GF-D8 (cell line): Measurements from ENCODE around the gene ORC4.

Experiments
- DNase-seq: peaks from one replicate; lab custom pipeline; 2025; lab: John Stamatoyannopoulos, UW

The ORC4 gene

DNA sequence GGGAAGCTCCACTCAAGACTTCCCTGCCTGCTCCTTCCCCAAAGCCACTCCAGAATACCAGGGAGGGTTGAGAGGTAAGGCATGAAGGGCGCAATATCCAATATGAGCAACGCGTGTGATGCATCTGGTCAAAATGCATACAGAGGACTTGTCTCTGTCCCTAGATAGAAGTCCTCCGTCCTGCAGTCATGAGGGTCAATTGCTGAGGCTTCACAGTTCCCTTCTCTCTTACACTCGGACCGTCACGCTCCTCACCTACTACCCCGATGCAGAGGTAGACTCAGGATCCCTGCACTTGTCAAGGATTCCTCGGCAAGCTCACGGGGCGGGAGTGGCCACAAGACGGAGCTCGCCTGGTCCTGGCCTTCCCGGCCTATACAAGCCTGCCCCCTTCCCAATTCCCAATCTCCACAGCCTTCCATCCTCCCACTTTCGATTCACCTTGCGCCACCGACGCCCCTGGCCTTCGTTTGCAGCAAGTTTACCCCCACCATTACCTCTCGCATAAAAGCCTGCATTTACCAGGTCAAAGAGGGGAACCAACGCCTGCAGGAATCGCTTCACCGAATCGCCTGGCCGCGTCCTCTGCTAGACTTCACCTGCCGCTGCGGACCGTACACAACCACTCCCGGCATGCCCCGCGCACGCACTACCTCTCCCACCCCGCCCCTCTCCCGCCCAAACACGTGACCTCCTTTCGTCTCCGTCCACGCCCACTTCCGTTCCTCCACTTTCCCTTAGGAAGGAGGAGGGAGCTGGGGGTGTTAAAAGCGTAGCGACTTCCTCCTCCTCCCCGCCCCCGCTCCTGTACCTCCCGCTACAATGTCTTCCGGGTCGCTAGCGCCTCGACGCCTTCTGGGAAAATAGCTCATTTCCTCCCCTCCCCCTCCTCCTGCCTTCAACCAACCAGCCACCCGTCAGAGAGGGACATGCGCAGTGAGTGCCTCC, at the start of gene ORC4:
TSS of gene ORC4 (minus strand) at position 627 of the 948 bp plus-strand sequence. CDS start 44,779 bp downstream, outside the sequence.
- DNase-seq = peak; percentile 96

DNA sequence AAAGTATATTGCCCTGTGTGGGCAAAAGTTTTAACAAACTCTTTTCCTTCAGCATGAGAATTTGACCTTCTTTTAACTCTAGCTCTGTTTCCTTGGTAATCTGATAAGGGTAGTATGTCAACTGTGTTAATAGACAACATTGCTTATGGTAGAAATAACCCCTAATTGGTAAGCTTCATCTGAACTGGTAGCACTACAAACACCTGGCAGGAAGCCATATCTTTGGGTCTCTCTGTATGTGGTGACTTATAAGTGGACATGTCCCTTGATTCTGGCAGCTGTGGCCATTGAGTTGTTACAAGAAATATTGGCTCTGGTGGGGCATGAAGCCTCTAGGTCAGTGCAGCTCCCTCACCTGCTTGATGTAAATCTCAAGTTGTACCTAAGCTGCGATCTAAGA, 47.3 kb upstream of the ORC4 start:
- DNase-seq = no peak

DNA sequence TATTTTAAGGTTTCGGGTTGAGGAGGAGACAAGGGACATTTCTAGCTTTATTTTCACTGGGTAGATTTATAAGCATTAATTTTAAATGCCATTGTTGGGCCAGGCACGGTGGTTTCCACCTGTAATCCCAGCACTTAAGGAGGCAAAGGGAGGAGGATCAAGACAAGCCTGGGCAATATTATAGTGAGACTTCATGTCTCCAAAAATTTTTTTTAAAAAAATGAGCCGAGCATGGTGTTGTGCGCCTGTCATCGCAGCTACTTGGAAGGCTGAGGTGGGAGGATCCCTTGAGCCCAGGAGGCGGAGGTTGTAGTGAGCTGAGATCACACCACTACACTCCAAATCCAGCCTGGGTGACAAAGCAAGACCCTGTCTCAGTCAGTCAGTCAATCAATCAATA, 45.4 kb upstream of the ORC4 start:
- no peak for DNase-seq

DNA sequence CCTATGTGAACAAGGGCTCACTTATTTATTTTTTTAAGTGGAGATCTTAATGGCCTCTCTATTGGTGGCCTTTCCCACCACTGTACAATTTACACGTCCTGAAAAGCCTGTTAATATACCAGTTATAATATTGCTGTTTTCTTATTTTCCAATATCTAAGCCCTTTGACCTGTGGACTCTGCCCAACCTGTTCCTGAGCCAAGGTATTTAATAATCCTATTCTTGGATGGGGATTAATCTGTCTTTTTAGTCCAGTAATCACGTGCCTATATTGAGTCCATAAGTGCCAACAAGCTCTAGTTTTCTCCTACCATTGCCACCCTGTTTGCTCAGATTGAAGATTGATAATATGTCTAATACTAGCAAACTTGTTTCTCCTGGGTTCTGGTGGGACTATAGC, 43.1 kb upstream of the ORC4 start:
- no peak for DNase-seq

DNA sequence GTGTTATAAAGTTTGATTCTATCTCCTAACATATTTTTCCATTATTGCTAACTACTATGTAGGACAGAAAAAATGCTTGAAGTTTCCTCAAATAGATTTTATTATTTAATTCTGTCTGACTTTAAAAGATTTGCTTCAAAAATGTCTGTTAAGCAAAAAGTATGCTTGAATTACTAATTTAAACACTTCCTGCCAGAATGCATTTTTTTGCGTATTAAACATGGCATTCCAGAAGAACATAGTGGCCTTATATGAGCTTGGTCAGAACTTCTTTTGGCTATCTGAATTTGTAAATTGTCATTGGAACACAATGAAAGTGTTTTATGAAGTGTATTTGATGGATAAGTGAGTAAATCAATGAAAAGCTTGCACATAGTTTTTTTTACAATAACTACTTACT, 38.1 kb upstream of the ORC4 start:
- no peak for DNase-seq

DNA sequence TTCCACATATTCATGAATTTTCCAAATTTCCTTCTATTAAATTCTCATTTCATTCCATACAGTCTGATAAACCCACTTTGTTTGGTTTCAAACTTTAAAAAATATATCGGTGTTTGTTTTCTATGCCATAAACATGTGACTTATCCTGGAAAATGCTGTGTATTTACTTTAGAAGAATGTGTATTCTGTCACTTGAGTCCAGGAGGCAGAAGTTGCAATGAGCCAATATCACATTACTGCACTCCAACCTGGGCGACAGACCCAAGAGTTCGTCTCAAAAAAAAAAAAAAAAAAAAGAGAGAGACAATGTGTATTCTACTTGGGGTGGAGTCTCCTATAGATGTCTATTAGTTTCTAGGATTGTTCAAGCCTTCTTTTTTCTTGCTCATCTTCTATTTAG, 32.1 kb upstream of the ORC4 start:
- DNase-seq = no peak

DNA sequence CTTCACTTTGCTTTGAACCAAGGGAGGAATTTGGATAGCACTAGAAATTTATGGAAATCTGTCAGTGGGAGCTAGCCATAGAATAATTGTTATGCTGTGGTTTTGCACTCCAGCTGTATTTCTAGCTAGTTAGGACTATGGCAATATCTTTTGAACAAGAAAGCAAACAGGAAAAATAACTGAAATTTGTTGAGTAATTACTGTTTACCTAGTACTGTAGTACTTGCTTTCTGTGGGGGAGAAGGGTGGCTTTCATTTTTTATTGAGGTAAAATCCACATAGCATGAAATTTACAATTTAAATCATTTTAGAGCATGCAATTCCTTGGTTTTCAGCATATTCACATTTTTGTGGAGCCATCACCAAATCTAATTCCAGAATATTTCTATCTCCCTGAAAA, 28.7 kb upstream of the ORC4 start:
- DNase-seq = no peak

DNA sequence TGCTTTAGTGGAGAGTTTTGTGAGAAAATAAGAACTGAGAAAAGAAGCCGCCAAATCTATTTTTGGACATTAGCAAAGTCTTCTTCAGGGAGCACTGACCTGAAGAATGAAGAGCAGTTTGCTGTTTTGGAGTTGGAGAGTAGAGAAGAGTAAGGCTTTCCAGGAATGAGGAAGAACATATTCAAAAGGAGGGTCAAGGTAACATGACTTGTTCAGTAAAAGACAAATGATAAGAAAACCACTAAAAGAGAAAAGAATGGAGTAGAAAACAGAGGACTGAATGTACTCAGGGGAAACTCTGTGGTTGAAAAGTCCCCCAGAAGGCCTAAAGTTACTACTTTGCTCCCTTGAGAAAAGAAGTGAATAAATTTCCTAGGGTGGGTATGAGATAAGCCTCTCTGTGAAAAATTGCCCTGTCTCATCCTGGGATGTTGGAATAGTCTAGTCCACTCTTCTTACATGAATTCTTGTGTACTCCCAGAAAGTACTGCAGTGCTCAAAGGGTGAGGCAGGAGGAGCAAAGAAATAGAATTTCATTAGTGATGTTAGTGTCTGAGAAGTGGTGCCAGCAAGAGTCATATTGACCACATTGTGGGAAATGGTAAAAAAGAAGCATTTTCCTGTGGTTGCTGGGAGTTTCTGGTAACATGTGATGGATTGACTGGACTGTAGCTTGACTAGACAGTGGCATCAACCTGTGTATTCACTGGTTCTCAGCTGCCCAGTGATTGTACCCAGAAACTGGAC, 28.1 kb upstream of the ORC4 start:
- no peak for DNase-seq

DNA sequence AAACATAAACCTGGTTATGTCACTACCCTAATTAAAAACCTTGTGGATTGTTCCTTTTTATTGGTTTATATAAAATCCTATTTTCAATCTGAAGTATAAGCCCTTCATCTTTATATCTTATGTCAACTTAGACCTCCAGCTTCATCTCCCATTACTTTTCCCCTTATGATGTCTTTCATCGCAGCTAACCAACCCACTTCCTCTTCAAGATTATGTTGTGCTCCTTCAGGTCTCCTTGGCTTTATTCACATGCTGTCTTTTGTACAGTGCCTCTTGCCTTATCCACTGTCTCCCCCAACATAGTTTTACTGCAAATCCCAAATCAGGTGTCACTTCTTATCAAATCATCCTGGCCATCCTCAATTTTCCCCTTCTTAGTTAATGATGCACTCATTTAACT, 26.3 kb upstream of the ORC4 start:
- DNase-seq = no peak

DNA sequence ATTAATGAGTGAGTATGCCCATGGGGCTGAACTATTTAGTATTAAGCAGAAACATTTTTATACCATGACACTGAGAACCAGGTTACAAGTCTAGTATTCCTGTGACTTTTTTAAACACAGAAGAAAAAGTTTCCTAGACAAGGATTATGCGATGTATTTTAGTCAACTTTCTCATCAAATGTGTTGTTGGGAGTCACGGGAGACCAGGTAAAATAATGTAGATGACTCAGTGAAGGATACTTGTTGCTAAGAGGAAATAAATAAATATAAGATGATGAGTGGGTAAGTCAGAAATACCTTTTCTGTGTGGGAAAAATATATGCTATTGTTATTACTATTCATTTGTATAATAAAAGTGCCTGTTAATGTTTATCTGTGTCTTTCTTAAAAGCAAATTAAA, 23.8 kb upstream of the ORC4 start:
- no peak for DNase-seq

DNA sequence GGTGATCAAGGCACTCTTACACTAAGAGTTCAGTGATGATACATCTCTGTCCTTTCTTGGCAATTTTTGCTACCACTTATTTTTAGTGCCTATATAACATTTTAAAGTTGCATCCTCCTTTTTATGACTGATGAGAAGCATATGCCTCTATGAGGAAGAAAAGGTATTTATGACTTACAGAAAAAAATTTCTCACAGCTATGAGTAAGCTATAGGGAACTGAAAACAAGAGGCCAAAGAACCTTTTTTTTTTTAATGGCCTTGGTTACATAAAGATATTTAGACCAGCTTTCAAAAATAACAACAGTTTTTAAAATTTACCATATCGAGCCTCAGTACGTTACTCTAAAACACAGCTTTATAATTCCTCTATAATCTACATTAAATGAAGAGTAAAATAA, 21.7 kb upstream of the ORC4 start:
- no peak for DNase-seq

DNA sequence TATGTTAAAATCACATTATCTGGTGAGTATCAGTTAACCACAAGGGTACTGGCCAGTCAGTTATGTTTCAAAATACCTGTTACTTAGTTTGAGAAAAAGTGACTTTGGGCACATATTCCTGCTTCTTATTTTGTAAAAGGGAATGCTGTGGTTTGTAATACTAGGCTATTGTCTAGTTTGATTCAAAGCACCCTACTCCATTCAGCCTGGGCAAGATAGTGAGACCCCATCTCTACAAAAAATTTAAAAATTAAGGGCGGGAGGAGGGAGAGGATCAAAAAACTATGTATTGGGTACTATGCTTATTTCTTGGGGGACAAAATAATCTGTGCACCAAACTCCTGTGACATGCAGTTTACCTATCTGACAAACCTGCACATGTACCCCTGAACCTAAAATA, 19.2 kb upstream of the ORC4 start:
- DNase-seq = no peak

DNA sequence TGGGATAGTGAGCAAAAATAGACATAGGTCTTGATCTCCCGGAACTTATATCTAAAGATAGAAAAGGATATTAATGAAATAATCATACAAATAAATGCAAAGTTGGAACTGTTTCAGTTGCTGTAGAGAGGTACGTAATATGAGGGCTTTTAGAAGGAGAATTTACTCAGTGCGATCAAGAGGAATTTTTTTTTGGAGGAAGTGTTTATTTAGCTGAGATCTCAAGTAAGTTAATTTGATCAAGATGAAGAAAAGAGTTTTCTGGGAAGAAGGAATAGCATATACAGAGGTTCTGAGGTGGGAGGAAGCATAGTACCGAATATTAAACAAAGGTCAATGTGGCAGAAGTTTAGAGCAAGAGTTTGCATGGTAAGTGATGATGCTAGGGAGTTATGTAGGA, 11.7 kb upstream of the ORC4 start:
- DNase-seq = no peak

DNA sequence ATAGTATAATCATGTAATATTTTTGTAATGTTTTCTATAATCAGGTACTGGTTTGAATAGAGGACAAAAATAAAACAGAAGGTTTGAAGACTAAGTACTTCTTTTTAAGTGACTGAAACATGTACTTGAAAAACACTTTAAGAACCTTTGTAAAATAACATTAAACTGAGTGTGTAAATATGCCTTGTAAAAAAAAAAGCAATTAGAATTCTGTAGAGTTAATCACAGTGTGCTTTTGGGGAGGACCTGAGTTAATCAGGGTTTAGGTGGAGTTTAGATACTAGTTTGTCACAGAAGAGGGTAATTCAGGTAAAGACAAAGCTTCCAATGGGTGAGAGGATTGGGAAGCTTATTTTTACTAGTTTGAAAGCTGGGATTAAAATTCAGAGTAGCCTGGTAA, 10.6 kb upstream of the ORC4 start:
- no peak for DNase-seq

DNA sequence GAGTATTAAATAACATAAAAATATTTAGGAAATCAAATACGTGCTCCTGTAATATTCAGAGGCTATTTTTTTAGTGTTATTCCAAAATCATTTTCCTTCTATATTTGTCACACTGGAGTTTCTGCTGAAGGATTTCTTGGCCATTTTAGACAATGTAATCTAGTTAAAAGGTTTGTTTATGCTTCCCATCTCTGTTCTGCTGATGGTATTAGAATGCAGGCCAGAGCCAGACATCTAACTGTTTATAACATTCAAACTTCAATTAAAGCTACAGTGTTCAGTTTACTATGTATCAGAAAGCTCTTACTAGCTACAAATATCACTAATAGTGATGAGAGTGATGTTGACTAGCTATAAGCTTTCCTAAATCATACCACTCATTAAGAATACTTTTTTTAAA, 8.2 kb upstream of the ORC4 start:
- no peak for DNase-seq

DNA sequence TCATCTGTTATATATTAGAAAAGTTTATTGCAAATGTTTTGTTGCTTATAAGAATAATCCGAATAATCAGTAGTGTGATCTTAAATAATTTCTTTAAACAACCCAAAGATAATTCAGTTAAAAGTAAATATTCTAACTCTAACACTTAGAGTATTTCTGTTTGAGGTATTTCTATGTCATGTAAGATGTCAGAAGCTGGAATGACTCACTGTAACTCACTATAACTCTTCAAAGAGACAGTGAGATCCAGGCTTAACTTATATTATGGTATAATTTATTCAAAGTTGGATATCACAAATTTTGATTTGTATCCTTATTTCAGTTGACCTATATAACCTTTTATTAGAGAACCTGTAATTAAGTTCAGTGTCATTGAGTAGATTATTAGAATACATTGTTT, 7.3 kb upstream of the ORC4 start:
- no peak for DNase-seq

DNA sequence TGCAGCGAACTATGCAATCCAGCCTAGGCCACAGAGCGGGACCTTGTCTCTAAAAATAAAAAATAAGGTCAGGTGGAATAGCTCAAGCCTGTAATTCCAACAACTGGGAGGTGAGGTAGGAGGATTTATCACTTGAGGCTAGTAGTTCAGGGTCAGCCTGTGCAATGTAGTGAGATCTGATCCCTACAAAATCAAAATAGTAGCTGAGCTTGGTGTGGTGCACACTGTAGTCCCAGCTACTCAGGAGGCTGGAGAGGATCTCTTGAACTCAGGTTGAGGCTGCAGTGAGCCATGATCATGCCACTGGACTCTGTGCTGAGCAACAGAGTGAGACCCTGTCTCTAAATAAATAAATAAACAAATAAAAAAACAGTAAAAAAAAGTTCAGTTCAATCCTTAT, 6.0 kb upstream of the ORC4 start:
- no peak for DNase-seq

DNA sequence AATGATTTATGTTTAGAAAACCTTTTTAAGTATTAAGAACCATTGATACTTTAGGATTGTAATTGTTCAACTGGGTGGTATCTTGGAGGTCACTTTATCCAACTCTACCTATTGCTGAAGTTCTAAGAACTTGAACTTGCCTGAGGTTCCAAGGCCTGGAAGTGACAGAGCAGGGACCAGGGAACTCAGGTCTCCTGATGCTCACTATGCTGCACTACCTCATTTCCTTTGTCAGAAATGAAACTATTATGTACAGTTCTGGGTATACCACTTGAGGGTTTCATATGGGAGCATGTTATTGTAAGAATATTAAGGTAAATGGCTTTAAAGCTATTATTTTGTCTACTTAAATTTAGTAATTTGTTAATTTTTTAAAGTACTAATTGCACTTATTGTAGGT, 3.3 kb upstream of the ORC4 start:
- DNase-seq = no peak

DNA sequence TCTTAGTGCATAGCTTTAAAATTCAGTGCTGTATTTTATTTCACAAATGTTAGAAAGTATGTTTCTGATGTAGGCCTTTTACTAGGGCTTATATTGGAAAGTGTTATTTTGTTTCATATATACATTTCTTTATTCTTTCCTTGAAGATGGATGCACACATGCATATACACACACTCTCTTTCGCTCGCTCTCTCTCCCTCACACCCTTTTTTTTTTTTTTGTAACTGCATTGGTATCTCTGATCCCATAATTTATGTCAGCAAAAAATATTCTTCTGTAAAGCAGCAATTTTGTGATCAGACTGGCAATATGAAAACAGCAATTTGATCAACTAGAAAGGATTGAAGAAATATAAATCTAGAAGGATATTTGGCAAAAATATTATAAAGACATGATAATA, 2.3 kb upstream of the ORC4 start:
- DNase-seq = no peak

DNA sequence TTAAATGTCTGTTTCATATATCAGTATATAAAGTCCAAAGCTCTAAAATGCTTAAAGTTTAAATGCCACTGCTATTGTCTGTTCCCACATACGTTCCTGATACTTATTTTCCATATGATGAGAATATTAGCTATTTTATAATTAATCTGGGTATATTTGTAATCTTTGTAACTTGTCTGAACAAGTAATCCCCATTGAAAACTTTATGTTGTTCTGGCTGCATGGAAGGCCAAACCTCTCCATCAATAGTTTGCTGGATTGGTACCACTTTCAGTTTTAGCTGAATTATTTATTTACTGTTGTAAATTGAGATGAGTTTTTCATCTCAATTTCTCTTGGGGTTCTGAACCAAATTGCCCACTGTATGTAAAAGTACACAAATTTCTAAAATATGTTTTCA, 1.8 kb upstream of the ORC4 start:
- no peak for DNase-seq

DNA sequence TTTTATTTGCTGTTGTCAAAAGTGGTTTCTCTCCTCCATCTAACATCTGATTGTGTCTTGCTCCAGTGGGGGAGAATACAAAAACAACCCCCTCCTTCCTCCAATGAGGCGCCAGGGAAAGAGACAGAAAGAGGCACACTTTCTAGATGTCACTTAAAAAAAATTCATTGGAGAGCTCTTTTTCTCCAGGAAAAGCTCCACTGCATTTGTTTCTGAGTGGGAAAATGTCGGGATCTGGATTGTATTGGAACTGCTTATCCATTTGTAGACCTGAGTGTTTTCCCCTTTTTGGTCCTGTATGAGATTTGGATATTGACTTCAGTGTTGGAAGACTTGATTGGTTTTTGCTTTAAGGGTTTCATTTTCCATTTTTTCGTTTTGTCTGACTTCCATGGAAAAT, 1.3 kb upstream of the ORC4 start:
- no peak for DNase-seq

DNA sequence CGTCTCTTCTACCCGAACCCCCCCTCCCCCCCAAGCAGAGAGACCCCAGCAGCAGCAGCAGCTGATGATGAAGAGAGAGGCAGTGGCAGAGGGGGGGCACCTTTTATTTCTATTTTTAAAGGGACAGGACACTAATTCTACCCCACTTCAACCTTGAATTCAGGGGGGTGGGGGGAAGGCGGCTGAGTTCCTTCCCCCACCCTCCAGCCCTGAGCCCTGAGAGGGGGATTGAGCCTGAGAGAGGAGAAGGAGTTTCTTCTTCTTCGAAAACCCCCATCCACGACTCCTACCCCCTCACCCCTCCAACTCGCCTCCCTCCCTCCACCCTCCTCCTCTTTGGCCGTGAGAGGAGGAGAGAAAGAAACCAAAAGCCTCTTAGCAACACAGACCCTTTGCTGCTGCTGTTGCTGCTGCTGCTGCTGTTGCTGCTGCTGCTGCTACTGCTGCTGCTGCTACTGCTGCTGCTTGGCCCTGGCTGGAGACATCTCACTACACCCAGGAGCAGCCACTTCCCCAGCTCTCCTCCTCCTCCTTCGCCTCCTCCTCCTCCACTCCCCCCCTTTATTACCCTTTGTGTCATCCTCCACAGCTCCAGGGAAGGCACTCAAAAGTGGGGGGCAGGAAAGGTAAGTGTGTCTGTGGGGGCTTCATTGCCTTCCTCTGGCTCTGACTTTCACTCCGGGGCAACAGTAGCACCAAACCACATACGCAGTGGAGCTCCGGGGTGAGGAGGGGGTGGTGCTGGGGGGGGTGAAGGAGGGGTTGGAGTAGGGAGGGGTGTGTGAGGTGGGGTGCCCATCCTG, 723 bp upstream of the ORC4 start, which contains the start of gene MBD5:
TSS of gene MBD5 (plus strand) at position 33 of the 803 bp plus-strand sequence.
- no peak for DNase-seq

DNA sequence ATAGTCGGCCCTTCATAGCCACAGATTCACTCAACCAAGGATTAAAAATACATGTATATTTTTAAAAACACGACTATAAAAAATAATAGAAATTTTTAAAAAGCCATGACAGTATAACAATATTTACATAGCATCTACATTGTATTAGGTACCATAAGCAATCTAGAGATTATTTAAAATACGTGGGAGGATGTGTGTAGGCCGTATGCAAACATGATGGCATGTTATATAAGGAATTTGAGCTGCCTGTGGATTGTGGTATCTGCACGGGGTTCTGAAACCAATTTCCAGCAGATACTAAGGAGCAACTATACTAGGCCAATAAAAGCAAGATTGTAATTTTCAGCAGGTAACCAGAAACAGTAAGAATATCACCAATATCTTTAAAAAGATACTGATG, 5.9 kb downstream of the ORC4 start:
- no peak for DNase-seq
